Keratinocyte (primary cell): ENCODE measurements around the gene STK32B.

Experiments used
- CTCF ChIP-seq, 3 experiments: IDR thresholded peaks in 1 of 3; conservative IDR thresholded peaks in 1 of 3; optimal IDR thresholded peaks in 1 of 3; 2 replicates in 2 of 3; 3 replicates in 1 of 3; pipeline versions ENCODE3 to v1.5.1; 2011; ENCODE audit warnings: low read length in 3 of 3, mild to moderate bottlenecking in 3 of 3, moderate library complexity in 2 of 3, control low read depth in 1 of 3, inconsistent platforms in 1 of 3; ENCODE audit not compliant: insufficient read depth in 2 of 3; ENCODE audit errors: extremely low read depth in 1 of 3
- EZH2 ChIP-seq: IDR thresholded peaks from one replicate; pipeline ENCODE4 v1.6.1; 2012; ENCODE audit warnings: inconsistent platforms, mild to moderate bottlenecking, low read length, moderate library complexity

- TF ChIP-seq CTCF (optimal IDR thresholded peaks at IDR 0.05 in 1 of 3, IDR thresholded peaks at IDR 0.05 in 1 of 3, conservative IDR thresholded peaks at IDR 0.05 in 1 of 3; ENCODE audit: extremely low read depth in 1 of 3, insufficient read depth in 2 of 3, low read length in 3 of 3), result no peak
- no peak for TF ChIP-seq EZH2
Measured at GRCh38 chr4:5067908-5068307, 16.6 kb downstream of the STK32B start.
